ENCODE results near the gene ASB15. TPM values are rescaled to one million over a fixed set of nuclear protein-coding genes. Genes with fewer than 3 reads are reported as not detected.

ASB15 gene
- total and polyA plus RNA-seq, 2 of the 8 experiments (the other 6 are each of a cell fraction or from before 2014, with no cell fraction given), result not detected

- Histone ChIP-seq H4K20me1 (replicated peaks in 1 of 2; ENCODE audit: control insufficient read depth in 1 of 2, insufficient read depth in 2 of 2, low read length in 2 of 2) (no peaks in the 10 kb centered on the region), H2AK5ac (ENCODE audit: low read depth, low read length) (no peak overlapping the region), H3K79me2 (ENCODE audit: control insufficient read depth in 1 of 2, insufficient read depth in 2 of 2, low read length in 2 of 2) (no peaks in the 10 kb centered on the region), H2BK120ac (replicated peaks; ENCODE audit: low read depth, low read length) (no peak overlapping the region), H3K4me3 (ENCODE audit: extremely low read depth in 1 of 4, insufficient read depth in 2 of 4, low read depth in 3 of 4, low read length in 4 of 4) (no peak overlapping the region), H2BK15ac (ENCODE audit: low read length) (no peak overlapping the region), H3K27me3 (replicated peaks in 1 of 4; ENCODE audit: control insufficient read depth in 3 of 4, extremely low read depth in 1 of 4, insufficient read depth in 3 of 4, low read length in 3 of 4) (peaks cover 0 to 1% (median 0%) of the 10 kb centered on the region in 4 experiments; a peak in 1 of 7 replicates), H2BK5ac (ENCODE audit: low read depth, low read length) (no peak overlapping the region), H3K36me3 (ENCODE audit: control insufficient read depth in 2 of 4, insufficient read depth in 4 of 4, low read length in 3 of 4) (no peaks in the 10 kb centered on the region; a peak in 1 of 8 replicates), H4K8ac (ENCODE audit: extremely low read depth, insufficient read depth, low read length) (no peak overlapping the region), H3K27ac (ENCODE audit: low read depth, low read length) (no peak overlapping the region), H2BK12ac (ENCODE audit: low read depth, low read length) (no peak overlapping the region), H2AFZ (ENCODE audit: low read length) (no peak overlapping the region), H3K79me1 (ENCODE audit: low read depth, low read length) (no peaks in the 10 kb centered on the region), H3K56ac (replicated peaks; ENCODE audit: insufficient read length, low read depth, low read length) (no peak overlapping the region), H3K23me2 (ENCODE audit: low read depth, low read length) (no peaks in the 10 kb centered on the region), H3K18ac (ENCODE audit: extremely low read depth, low read length) (no peak overlapping the region), H4K5ac (ENCODE audit: insufficient read length, low read depth, low read length) (no peak overlapping the region), H3K4ac (replicated peaks; ENCODE audit: insufficient read length, low read depth, low read length) (no peak overlapping the region), H3K23ac (ENCODE audit: insufficient read length) (no peak overlapping the region), H4K91ac (replicated peaks; ENCODE audit: insufficient read length, low read length) (no peak overlapping the region), H3K14ac (ENCODE audit: insufficient read length) (no peak overlapping the region), H3K4me2 (ENCODE audit: insufficient read depth in 1 of 2, low read depth in 2 of 2, low read length in 2 of 2) (no peak overlapping the region), H3K9ac (replicated peaks in 1 of 4; ENCODE audit: extremely low read depth in 1 of 4, low read depth in 3 of 4, low read length in 3 of 4) (no peak overlapping the region), H3K9me3 (ENCODE audit: insufficient read depth in 2 of 2, low read depth in 1 of 2, low read length in 1 of 2) (no peaks in the 10 kb centered on the region), H3K4me1 (replicated peaks in 1 of 4; ENCODE audit: control insufficient read depth in 3 of 4, insufficient read depth in 4 of 4, low read length in 3 of 4) (0 out of 7 replicates have a peak, but pooled peaks cover 0 to 3% (median 0%) of the 10 kb centered on the region in 4 experiments), H2BK20ac (ENCODE audit: low read length) (no peak overlapping the region)
- no peak for DNase-seq (ENCODE audit: low read depth in 1 of 2, low spot score in 2 of 2)
- CTCF ChIA-PET (ENCODE audit: partially characterized antibody), result interaction anchor here (0.7 to 1.8 kb wide), 6 partner anchors 9 to 191 kb away, joined by 3 to 11 read pairs (median 4); no protein-coding TSS in a partner anchor
- WGBS, 2 experiments (ENCODE audit: extremely low coverage in 1 of 2, insufficient coverage in 1 of 2, insufficient read length in 1 of 2, insufficient replicate concordance in 2 of 2, low coverage in 1 of 2, low lambda C conversion rate in 2 of 2, missing lambda C conversion rate in 1 of 2), result 81% methylated on average over 3 of the region's 3 CpGs; no CpG with 5 or more reads in 1 of the 2 experiments
- no peak for FAIRE-seq
- POLR2A ChIA-PET (ENCODE audit: partially characterized antibody), result interaction anchor here (0.6 to 1.1 kb wide), 3 partner anchors 9 to 139 kb away, joined by 3 to 5 read pairs (median 3); partner anchors contain the start of gene IQUB
- TF ChIP-seq SUZ12 (IDR thresholded peaks at IDR 0.05; ENCODE audit: low read length) (no peak), ATF2 (IDR thresholded peaks at IDR 0.05; ENCODE audit: low read length) (no peak), HDAC6 (IDR thresholded peaks at IDR 0.05; ENCODE audit: low read depth, low read length) (no peak), KDM5A (IDR thresholded peaks at IDR 0.05; ENCODE audit: low read length) (no peak), POLR2AphosphoS5 (IDR thresholded peaks at IDR 0.05; ENCODE audit: low read depth, low read length) (no peak), POLR2A (IDR thresholded peaks at IDR 0.05; ENCODE audit: control extremely low read depth in 1 of 2, low read depth in 2 of 2, low read length in 2 of 2) (no peak), JUN (IDR thresholded peaks at IDR 0.05; ENCODE audit: low read depth, low read length) (no peak), RFX5 (IDR thresholded peaks at IDR 0.05; ENCODE audit: borderline replicate concordance, low read depth, low read length) (no peak), CREB1 (IDR thresholded peaks at IDR 0.05) (no peak), PHF8 (conservative IDR thresholded peaks at IDR 0.05; ENCODE audit: low read depth, low read length) (no peak), BCL11A (IDR thresholded peaks at IDR 0.05; ENCODE audit: low read depth in 2 of 2, low read length in 2 of 2) (no peak), MAFK (IDR thresholded peaks at IDR 0.05; ENCODE audit: low read depth, low read length) (no peak), SP1 (IDR thresholded peaks at IDR 0.05; ENCODE audit: low read depth, low read length) (no peak)
Measured at GRCh38 chr7:123673752-123674398, 72.3 kb downstream of the ASB15 start.
